GM21447 (cell line): ENCODE results near the gene NRARP.
A peak's percentile ranks its signal among the peaks of the same experiment; 100 is the strongest.
"Not testable (repeated sequence)": the region's sequence is repeated elsewhere in the genome, so short reads cannot be mapped to it uniquely, and the experiment has no call there.

Source experiments
- ATAC-seq: cut with Tn5 transposase; IDR thresholded peaks from one replicate; pipeline ENCODE4 v1.9.1; 2021; ENCODE audit not compliant: unreplicated experiment

The NRARP gene

DNA sequence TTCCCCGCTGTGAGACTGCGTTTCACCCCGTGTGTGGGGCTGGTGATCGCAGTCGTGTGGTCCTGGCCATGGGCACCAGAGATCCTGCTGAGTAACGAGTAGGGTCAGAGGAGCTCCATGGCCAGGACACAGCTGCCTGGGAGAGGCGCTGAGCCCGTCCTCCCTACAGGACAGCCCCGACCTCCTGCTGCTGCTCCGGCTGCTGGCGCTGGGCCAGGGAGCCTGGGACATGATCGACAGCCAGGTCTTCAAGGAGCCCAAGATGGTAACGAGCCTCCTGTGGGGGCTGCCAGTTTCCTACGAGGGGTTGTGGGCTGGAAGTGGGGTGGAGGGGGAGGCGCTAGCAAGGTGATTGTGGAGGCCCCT lies 35.9 kb downstream of the NRARP start:
- no peak for ATAC-seq

GRCh38 chr9:137265496-137266161 lies 36.4 kb downstream of the NRARP start:
- ATAC-seq: no peak

GRCh38 chr9:137264067-137264466 lies 38.0 kb downstream of the NRARP start:
- ATAC-seq: no peak

GRCh38 chr9:137263506-137263905 lies 38.6 kb downstream of the NRARP start:
- ATAC-seq: no peak

DNA sequence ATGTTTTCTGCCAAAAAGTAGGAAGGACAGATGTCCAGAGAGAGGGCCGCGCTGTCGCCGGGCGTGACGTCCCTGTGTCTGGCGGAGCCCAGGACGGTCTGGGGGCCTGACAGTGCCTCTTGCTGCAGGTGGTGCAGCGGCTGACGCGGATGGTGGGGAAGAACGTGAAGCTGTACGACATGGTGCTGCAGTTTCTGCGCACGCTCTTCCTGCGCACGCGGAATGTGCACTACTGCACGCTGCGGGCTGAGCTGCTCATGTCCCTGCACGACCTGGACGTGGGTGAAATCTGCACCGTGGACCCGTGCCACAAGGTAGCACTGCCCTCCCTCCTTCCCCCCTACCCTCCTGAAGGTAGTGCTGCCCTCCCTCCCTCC lies 39.2 kb downstream of the NRARP start:
- ATAC-seq: no peak

DNA sequence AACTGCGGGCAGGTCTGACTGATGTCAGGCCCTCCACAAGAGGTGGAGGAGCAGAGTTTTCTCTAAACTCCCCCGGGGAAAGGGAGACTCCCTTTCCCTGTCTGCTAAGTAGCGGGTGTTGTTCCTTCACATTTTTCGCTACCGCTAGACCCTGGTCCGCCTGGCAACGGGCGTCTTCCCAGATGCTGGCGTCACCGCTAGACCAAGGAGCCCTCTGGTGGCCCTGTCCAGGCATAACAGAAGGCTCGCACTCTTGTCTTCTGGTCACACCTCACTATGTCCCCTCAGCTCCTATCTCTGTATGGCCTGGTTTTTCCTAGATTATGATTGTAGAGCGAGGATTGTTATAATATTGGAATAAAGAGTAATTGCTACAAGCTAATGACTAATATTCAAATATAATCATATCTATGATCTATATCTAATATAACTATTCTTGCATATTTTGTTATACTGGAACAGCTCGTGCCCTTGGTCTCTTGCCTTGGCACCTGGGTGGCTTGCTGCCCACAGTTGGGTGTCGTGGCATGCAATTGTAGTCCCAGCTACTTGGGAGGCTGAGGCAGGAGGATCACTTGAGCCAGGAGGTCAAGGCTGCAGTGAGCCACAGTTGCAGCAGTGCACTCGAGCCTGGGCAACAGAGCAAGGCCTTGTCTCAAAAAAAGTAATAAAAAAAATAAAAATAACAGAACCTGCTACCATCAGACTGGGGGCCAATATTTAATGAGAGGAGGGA lies 39.7 kb downstream of the NRARP start:
- ATAC-seq: not testable (repeated sequence)

- no peak for ATAC-seq
Observed at GRCh38 chr9:137256856-137257255, 45.2 kb downstream of the NRARP start.

DNA sequence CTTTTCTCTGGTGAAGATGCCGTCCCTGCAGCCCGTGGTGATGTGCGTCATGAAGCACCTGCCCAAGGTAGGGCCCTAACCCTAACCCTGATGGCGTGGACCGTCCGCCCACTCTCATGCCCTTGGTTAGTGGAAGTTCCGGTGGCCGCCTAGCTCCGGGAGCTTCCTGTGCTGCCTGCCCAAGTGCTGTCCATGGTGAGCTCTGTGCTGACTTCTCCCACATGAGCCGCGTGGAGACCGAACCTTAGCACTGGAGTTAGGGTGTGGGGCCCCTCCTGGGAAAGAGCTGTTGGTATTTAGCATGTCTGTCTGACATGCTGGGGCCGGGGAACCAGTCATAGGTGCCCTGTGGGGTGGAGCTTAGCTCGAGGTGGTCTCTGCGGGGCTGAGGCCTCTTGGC lies 45.7 kb downstream of the NRARP start:
- ATAC-seq: no peak

- no peak for ATAC-seq
Observed at GRCh38 chr9:137255448-137256114, 46.5 kb downstream of the NRARP start.

DNA sequence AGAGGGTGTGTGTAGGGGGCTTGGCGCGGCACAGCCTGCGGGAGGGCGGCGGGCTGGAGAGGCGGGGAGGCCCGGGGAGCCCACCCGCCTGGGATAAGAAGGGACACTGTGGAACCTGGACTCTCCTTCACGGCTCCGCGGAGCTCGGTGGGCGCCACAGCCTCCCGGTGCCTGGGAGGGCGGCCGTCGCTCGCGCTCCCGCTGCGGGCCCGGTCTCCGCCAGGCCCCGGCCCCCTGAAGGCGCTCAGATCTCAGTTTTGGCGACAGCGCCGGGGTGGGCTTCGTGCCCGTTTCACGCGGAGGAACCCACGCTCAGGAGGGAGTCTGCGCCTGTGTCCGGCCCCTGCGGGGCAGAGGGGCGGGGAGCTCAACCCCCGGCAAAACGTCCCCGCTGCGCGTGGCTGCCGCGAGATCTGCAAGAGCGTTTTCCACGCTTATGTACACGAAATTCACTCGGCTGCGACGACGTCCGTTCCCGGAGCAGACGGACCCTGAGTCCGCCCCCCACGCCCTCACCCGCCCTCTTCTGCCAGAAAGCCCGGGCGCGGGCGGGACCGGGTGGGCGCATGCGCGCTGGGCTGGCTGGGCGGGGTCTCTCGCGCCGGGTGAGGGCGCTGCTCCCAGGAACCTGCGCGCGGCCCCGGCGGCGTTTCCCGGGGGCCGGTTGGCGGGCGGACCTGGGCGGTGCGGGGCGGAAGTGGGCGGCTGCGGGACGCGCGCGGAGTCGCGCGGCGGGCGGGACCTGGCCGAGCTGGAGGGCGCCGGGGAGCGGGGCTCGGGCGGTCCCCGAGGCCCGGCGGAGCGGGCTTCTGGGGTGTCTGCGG lies 47.2 kb downstream of the NRARP start, which contains the start of gene NELFB:
NELFB (plus strand) TSS at position 704 of the 824 bp plus-strand sequence.
- peak; percentile 73 for ATAC-seq

- ATAC-seq: no peak
Observed at GRCh38 chr9:137253717-137254623, 48.1 kb downstream of the NRARP start.

DNA sequence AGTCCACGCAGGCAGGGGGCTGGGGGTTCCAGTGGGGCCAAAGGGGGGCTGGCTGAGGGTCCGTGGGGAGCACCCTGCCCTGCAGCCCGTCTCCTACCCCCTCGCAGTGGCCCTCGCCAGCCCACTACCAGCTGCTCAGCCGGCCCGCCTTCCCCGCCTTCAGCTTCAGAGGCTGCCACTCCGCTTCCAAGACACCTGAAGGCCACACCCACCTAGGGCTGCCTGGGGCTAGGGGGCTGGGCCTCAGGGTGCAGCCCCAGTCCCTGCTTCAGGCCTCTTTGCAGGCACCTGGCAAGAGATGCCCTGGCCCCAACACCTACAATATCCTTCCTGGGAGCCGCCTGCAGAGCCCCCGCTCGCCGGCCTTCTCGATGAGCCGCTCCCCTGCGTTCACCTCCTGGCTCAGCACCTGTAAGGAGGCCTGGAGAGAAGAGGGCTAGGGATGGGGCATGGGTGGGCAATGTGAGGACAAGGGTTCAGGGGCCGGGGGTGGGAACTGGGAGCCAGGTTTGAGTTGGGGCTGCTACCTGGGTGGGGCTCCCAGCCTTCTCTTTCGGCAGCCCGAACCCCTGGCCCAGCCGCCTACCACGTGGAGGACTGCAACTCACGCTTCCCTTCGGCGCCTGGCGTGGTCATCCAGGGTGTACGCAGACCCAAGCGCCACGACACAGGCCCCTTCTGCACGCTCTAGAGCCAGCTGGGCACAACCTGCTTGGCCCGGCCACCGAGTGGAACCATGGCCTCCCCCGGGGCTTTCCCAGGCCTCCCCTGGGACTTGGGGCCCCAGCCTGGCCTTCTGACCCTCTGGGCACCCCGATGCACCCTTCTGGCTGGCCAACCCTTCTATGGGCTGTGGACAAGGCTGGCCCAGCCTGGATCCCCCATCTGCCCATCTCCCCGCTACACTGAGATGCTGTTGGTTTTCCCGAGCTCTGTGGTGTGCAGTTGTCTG lies 49.2 kb downstream of the NRARP start:
- ATAC-seq: no peak

GRCh38 chr9:137251490-137252268 lies 50.4 kb downstream of the NRARP start:
- no peak for ATAC-seq

DNA sequence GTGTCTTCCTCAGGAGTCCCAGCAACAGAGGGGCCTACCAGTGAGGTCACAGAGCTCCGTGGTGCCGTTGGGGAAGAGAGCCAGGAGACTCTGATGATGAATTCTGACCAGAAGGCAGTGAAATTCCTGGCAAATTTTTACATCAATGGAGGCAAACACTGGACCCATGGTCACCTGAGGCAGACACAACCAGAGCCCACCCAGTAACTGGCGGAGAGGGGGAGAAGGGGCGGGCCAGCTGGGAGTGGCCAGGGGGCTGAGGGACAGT lies 50.9 kb downstream of the NRARP start, which contains the start of gene STPG3:
STPG3 (plus strand) TSS at position 93 of the 268 bp plus-strand sequence; CDS start at position 94, 1 bp downstream.
- no peak for ATAC-seq

- ATAC-seq: no peak
Observed at GRCh38 chr9:137250329-137251193, 51.5 kb downstream of the NRARP start.
